OCI-M2 (cell line): ENCODE results near the gene CELA2B.

Experiments used
- DNase-seq: peaks from one replicate; lab custom pipeline; 2025; ENCODE audit not compliant: unreplicated experiment; lab: John Stamatoyannopoulos, UW

The CELA2B gene

GRCh38 chr1:15524021-15524282, 48.0 kb downstream of the CELA2B start, which contains the start of gene CASP9:
TSS of gene CASP9 (minus strand) at chr1:15524215. CDS start at chr1:15524200, 15 bp downstream.
- peak; percentile 89 for DNase-seq

DNA sequence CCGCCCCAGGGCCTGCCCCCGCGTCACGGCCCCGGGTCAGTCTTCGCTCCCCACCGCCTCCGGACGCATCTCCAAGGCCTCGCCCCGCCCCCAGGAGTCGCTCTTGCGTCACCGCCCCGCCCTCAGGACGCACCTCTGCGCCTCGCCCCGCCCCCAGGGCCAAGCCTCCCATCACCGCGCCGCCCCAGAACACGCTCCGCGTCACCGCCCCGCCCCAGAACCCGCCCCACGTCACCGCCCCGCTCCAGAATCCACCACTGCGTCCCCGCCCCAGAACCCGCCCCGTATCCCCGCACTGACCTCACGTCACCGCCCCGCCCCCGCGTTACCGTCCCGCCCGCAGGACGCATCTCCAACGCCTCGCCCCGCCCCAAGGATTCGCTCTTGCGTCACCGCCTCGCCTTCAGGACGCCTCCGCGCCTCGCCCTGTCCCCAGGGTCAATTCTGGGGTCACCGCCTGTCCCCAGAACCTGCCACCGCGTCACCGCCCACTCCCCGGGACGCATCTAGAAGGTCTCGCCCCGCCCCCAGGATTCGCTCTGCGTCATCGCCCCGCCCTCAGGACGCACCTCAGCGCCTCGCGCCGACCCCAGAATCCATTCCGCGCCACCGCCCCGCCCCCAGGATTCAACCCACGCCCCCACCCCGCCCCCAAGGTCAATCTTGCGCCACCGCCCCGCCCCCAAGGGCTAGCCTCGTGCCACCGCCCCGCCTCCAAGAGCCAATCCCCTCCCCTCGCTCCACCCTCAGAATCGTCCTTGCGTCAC, 48.6 kb downstream of the CELA2B start:
- peak; percentile 89 for DNase-seq

GRCh38 chr1:15525050-15526020, 49.4 kb downstream of the CELA2B start:
- DNase-seq: no peak

DNA sequence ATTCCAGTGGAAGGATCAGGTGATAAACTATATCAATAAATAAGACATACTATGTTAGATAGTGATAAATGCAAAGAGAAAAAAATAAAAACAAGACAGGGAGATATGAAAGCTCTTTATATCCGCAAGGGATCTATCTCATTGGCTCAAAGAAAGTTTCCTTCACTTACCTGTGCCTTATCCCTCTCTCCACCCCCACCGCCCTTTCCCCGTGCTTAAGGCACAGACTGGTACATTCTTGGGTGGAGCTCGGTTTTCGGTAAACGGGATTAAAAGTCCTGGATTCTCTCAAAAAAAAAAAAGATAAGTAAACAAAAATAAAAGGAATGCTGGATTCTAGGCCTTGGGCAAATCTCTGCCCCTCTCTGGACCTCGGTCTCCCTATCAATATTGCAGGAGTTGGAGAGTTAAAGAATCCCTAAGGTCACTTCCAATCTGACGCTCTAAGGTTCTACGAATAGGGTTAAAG, 50.2 kb downstream of the CELA2B start:
- no peak for DNase-seq

DNA sequence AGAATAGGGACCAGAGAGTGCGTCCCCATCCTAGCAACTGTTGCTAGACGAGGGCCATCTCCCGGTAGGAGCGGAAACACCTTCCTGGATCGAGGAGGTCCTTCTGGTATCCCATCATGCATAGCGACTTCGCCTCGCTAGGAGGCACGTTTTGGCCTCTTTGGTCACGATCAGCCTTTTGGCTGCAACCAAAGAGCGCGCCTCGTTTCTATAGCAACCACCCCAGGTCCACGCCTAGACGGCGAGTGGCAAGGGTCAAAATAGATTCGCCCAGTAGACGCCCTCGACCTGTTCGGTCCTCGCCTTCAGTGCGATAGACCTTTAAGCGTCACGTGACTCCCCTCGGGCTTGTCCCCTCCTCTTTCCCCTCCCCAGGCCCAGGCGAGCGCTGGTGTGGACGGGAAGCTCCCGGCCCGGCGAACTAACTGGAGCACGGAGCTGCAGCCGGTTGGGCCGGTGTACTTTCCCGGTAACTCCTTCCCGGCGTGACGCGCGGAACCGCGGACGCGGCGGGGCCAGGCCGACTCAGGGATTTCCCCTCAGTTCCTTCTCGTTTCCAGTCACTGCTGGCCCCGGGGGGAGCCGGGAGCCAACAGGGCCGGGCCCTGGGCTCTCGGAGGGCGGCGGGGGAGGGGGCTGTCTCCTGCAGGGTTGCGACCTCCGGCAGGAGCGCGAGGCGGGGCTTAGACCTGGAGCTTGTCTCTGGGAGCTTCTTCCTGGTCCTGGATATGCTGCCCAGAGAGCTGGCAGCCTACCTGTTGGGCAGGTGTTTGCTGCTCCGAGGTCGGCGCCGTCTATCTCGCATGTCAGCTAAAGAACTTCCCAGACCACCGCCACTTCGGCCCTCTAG, 50.8 kb downstream of the CELA2B start, which contains the start of gene DNAJC16:
DNAJC16 (plus strand) TSS at position 359 of the 850 bp plus-strand sequence. CDS start 2,258 bp downstream, outside the sequence.
- DNase-seq: peak; percentile 95

GRCh38 chr1:15531003-15531402, 55.1 kb downstream of the CELA2B start:
- DNase-seq: no peak

DNA sequence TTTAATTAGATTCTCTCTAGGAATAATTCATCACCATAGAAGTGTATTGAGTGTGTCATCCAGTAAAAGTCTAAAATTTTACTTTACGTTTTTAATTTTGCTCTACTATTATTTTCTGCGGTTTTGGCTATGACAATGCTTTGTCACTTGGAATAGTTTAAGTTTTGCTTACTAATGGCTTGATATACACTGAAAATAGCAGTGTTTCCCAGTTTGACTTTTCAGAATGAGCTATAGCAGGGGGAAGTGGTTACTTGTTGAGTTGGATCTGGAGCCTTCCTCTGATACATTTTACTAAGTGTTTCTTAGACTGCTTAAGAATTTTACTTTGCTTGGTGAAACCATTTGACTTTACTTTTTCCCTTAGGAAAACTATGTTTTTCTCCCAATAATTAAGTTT, 55.8 kb downstream of the CELA2B start:
- DNase-seq: no peak

GRCh38 chr1:15538771-15539170, 62.9 kb downstream of the CELA2B start:
- no peak for DNase-seq

DNA sequence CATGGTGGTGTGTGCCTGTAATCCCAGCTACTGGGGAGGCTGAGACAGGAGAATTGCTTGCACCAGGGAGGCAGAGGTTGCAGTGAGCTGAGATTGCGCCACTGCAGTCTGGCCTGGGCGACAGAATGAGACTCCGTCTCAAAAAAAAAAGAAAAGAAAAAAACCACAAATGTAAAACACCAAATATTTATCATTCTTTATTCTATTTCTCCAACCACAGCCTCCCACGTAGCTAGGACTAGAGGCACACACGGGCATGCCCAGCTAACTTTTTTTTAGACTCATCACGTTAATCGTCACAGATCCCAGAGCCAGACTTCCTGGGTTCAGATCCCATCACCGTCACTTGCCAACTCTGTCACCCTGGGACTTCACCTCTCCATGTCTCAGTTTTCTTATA, 64.3 kb downstream of the CELA2B start:
- no peak for DNase-seq
